ENCODE data around the gene ARHGEF7. TPM values are rescaled to one million over a fixed set of nuclear protein-coding genes. Genes with fewer than 3 reads are reported as not detected.

The ARHGEF7 gene
- total and polyA plus RNA-seq, 2 experiments from 2014 or later: 23.6 to 58.9 TPM

- H3K9me3 Mint-ChIP-seq: no peaks in the 10 kb centered on the region; the same call in 2 of the 3 replicates
- no peaks in the 10 kb centered on the region for H3K79me2 ChIP-seq (replicated peaks; ENCODE audit: insufficient read depth)
- no peak overlapping the region for H3K4me3 Mint-ChIP-seq
- peak; percentile 40 for ATAC-seq
- H3K4me2 ChIP-seq: no peak overlapping the region
- no peaks in the 10 kb centered on the region for H3K27me3 ChIP-seq (ENCODE audit: insufficient read depth)
- H3K4me3 ChIP-seq: no peak overlapping the region
- H3K27me3 Mint-ChIP-seq (ENCODE audit: insufficient read depth, low read depth, poor library complexity): peaks cover 4% of the 10 kb centered on the region
- H3K27ac Mint-ChIP-seq: no peak overlapping the region
- no peaks in the 10 kb centered on the region for H3K4me1 Mint-ChIP-seq
- H3K4me1 ChIP-seq (ENCODE audit: insufficient read depth): no peaks in the 10 kb centered on the region
- TF ChIP-seq REST (IDR thresholded peaks at IDR 0.05; ENCODE audit: unreplicated experiment): no peak
- no peak for TF ChIP-seq JUNB (IDR thresholded peaks at IDR 0.05; ENCODE audit: unreplicated experiment)
- no peak for TF ChIP-seq EZH2phosphoT487 (IDR thresholded peaks at IDR 0.05; ENCODE audit: unreplicated experiment)
- no peak for TF ChIP-seq EZH2 (IDR thresholded peaks at IDR 0.05; ENCODE audit: low read depth, unreplicated experiment)
- no peak for TF ChIP-seq CREB1 (CRISPR knock-in tag; IDR thresholded peaks at IDR 0.05; ENCODE audit: low read depth)
- TF ChIP-seq STAT1 (IDR thresholded peaks at IDR 0.05; ENCODE audit: unreplicated experiment): no peak
- no peak for TF ChIP-seq ZNF331 (CRISPR knock-in tag; IDR thresholded peaks at IDR 0.05; ENCODE audit: low read depth)
- no peak for TF ChIP-seq POLR2AphosphoS5 (IDR thresholded peaks at IDR 0.05; ENCODE audit: low read depth)
- no peak for TF ChIP-seq ZNF114 (CRISPR knock-in tag; IDR thresholded peaks at IDR 0.05)
- TF ChIP-seq ZNF462 (CRISPR knock-in tag; IDR thresholded peaks at IDR 0.05): no peak
- no peak for TF ChIP-seq ETS1 (IDR thresholded peaks at IDR 0.05)
- no peak for TF ChIP-seq CTCF (conservative IDR thresholded peaks at IDR 0.05; ENCODE audit: low read depth in 2 of 2)
- no peak for TF ChIP-seq NANOG (IDR thresholded peaks at IDR 0.05; ENCODE audit: borderline replicate concordance)
- peaks cover 53% of the 10 kb centered on the region for H3K36me3 Mint-ChIP-seq (ENCODE audit: low read depth)
- no peak overlapping the region for H2AFZ ChIP-seq
- no peak overlapping the region for H3K27ac ChIP-seq (ENCODE audit: low read depth)
- H4K20me1 ChIP-seq (replicated peaks; ENCODE audit: insufficient read depth): no peaks in the 10 kb centered on the region; the same call in 1 of the 2 replicates
- H3K9me2 ChIP-seq (ENCODE audit: insufficient read depth): no peaks in the 10 kb centered on the region
- peak; percentile 31 for DNase-seq (ENCODE audit: low spot score)
- H3F3A ChIP-seq (replicated peaks; ENCODE audit: low read depth): no peaks in the 10 kb centered on the region
- H3K36me3 ChIP-seq (ENCODE audit: insufficient read depth): peaks cover 7% of the 10 kb centered on the region; the same call in 1 of the 2 replicates
These were observed 172.1 kb downstream of the ARHGEF7 start for GRCh38 chr13:111287201-111287600.

Measured in GM23338 (cell line).